IPS-18c (cell line): ENCODE data around the gene UNC13B.
"Not testable (repeated sequence)": the region's sequence is repeated elsewhere in the genome, so short reads cannot be mapped to it uniquely, and the experiment has no call there.

ENCODE experiments used
- H3K4me3 ChIP-seq: 2 replicates; pipeline ENCODE4 v1.7.0; 2013; ENCODE audit warnings: low read depth, mild to moderate bottlenecking, low read length, moderate library complexity; ENCODE audit not compliant: insufficient read depth
- H3K9me3 ChIP-seq: one replicate; pipeline ENCODE4 v1.6.1; 2013; ENCODE audit warnings: mild to moderate bottlenecking, low read length, moderate library complexity; ENCODE audit not compliant: control insufficient read depth, insufficient read depth

The UNC13B gene

GRCh38 chr9:35157836-35158235, 4.0 kb upstream of the UNC13B start:
- not testable (repeated sequence) for H3K9me3 ChIP-seq, H3K4me3 ChIP-seq

- Histone ChIP-seq H3K4me3 (no peak overlapping the region), H3K9me3 (no peaks in the 10 kb centered on the region)
Observed at GRCh38 chr9:35158501-35159280, 3.1 kb upstream of the UNC13B start.

GRCh38 chr9:35162605-35163315, 951 bp downstream of the UNC13B start:
- Histone ChIP-seq H3K9me3 (no peaks in the 10 kb centered on the region), H3K4me3 (peak overlapping the region; percentile 67)

- no peak overlapping the region for H3K4me3 ChIP-seq
- H3K9me3 ChIP-seq = no peaks in the 10 kb centered on the region
Observed at GRCh38 chr9:35163413-35163812, 1.6 kb downstream of the UNC13B start.

- no peak overlapping the region for H3K4me3 ChIP-seq
- H3K9me3 ChIP-seq = no peaks in the 10 kb centered on the region
Observed at GRCh38 chr9:35164711-35165110, 2.9 kb downstream of the UNC13B start.

- not testable (repeated sequence) for H3K9me3 ChIP-seq, H3K4me3 ChIP-seq
Observed at GRCh38 chr9:35167429-35167828, 5.6 kb downstream of the UNC13B start.

GRCh38 chr9:35168963-35169362, 7.2 kb downstream of the UNC13B start:
- H3K9me3 ChIP-seq = no peaks in the 10 kb centered on the region

GRCh38 chr9:35172878-35173277, 11.1 kb downstream of the UNC13B start:
- H3K9me3 ChIP-seq = no peaks in the 10 kb centered on the region
- no peak overlapping the region for H3K4me3 ChIP-seq

More at GRCh38 chr9:35168963-35169362, 7.2 kb downstream of the UNC13B start:
- no peak overlapping the region for H3K4me3 ChIP-seq

- H3K4me3 ChIP-seq = no peak overlapping the region
- H3K9me3 ChIP-seq = no peaks in the 10 kb centered on the region
Observed at GRCh38 chr9:35177520-35177919, 15.7 kb downstream of the UNC13B start.

- no peak overlapping the region for H3K4me3 ChIP-seq
- peaks cover 9% of the 10 kb centered on the region for H3K9me3 ChIP-seq
Observed at GRCh38 chr9:35179347-35180280, 17.8 kb downstream of the UNC13B start.

GRCh38 chr9:35180801-35181200, 19.0 kb downstream of the UNC13B start:
- H3K9me3 ChIP-seq = peaks cover 11% of the 10 kb centered on the region

GRCh38 chr9:35182401-35182800, 20.6 kb downstream of the UNC13B start:
- H3K4me3 ChIP-seq = not testable (repeated sequence)
- peaks cover 11% of the 10 kb centered on the region for H3K9me3 ChIP-seq

More at GRCh38 chr9:35180801-35181200, 19.0 kb downstream of the UNC13B start:
- H3K4me3 ChIP-seq = no peak overlapping the region

GRCh38 chr9:35182996-35183754, 21.4 kb downstream of the UNC13B start:
- not testable (repeated sequence) for H3K4me3 ChIP-seq
- peaks cover 11% of the 10 kb centered on the region for H3K9me3 ChIP-seq

GRCh38 chr9:35183755-35184480, 22.1 kb downstream of the UNC13B start:
- H3K9me3 ChIP-seq = peaks cover 11% of the 10 kb centered on the region
- not testable (repeated sequence) for H3K4me3 ChIP-seq

GRCh38 chr9:35186524-35186923, 24.7 kb downstream of the UNC13B start:
- no peak overlapping the region for H3K4me3 ChIP-seq
- H3K9me3 ChIP-seq = peaks cover 11% of the 10 kb centered on the region

- no peak overlapping the region for H3K4me3 ChIP-seq
- peaks cover 12% of the 10 kb centered on the region for H3K9me3 ChIP-seq
Observed at GRCh38 chr9:35190203-35190602, 28.4 kb downstream of the UNC13B start.
